GM03348 (cell line): ENCODE data around the gene OSBPL10.
A peak's percentile ranks its signal among the peaks of the same experiment; 100 is the strongest.

ENCODE experiments used
- DNase-seq: peaks from one replicate; pipeline ENCODE4 v3.0.0; 2012; ENCODE audit warnings: low spot score

Gene OSBPL10

DNA sequence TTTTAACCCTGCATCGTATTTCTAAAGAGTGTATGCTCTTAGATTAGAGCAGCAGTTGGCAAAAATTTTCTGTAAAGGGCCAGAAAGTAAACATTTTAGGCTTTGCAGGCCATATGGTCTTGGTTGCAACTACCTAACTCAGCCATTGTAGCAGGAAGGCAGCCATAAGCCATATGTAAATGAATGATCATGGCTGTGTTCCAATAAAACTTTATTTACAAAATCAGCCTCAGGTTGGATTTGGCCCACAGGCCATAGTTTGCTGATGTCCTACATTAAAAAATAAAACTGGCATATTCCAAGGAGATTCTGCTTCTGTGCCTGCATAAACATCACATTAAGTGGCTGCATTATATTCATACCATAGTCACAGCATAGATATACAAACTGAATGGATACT, 313.5 kb downstream of the OSBPL10 start:
- DNase-seq: no peak

DNA sequence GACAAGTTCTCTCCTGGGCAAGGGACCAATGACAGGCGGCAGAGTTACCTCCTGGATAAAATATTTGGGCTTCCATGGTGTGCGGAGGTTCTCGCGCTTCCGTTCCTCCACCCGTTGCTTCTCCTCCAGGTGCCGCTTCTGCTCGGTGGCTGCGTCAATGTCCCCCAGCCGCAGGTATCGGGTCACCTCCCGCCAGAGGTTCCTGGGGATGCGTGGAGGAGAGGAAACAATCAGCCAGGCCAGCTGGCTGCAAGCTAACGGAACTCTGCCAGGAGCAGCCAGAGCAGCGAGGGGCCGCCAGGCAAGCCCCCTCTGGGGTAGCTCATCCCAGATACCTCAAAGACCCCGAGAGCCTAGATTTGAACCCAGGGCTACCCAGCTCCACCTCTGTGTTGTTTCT, 317.0 kb downstream of the OSBPL10 start:
- no peak for DNase-seq

DNA sequence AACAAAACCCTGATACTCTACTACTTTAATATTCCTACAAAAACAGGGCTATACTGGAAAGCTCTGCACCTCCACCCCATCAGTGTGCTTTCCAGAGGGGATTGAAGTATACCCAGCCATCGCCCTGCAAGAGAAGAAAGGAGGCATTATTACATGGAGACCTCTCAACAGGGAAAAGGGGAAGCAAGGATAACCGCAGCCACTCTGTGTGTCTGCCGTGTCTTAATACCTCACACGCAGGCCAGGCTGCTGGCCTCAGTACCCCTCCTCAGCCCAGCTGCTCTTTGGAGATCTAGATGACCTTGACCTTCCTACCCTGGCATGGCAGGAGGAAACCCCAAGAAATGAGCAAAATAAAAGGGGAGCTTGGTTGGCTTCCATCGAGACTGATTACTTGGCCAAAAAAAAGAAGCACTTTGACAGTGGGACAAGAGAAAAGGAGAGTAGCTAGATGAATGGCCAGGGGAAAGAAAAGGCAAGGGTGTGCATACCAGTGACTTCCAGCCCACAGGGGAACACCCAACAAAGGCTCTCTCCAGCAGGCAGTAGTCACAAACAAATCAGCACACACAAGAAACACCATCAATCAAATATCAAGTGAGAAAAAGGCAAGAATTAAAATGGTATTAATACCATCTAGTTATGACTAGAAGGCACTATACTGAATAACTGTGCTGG, 318.9 kb downstream of the OSBPL10 start:
- no peak for DNase-seq

DNA sequence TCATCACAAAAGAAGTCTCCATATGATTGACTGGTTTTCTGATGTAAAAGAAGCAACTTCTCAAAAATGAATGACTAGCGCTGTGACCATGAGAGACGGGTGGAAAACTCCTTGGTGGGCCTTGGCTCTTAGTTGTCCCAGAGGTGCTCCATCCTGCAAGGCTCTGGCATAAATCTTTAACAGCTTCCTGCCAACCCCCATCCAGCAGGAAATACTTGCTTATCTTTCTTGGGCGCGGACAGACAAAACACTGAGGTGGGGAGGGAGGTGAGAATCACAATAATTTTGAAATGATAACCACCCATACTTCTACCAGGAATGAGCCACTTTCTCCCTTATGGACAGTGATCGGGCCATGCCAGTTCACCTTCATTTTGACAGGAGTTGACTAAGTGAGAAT, 319.8 kb downstream of the OSBPL10 start:
- DNase-seq: no peak

DNA sequence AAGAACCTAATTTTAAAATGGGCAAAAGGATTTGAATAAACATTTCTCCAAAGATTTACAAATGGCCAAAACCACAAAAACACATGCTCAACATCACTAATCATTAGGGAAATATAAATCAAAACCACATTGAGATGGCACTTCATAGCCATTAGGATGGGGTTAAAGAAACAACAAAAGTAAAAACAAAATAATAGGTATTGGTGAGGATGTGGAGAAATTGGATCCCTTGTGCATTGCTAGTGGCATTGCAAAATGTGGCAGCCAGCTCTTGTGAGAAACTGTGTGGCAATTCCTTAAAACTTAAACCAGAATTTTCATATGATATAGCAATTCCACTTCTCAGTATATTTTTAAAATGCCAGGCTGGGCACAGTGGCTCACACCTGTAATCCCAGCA, 321.8 kb downstream of the OSBPL10 start:
- no peak for DNase-seq

DNA sequence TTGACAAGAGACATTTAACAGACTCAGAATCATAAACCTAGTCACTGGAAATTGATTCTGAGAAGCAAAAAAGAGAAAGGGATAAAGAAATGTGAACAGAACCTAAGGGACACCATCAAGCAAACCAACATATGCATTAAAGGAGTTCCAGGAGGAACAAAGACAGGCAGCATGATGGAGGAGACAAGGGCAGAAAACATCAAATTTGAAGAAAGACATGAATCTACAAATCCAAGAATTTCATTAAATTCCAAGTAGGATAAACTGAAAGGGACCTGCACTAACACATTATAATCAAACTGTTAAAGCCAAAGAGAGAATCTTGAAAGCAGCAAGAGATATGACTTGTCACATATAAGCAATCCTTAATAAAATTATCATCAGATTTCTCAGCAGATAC, 326.1 kb downstream of the OSBPL10 start:
- no peak for DNase-seq

DNA sequence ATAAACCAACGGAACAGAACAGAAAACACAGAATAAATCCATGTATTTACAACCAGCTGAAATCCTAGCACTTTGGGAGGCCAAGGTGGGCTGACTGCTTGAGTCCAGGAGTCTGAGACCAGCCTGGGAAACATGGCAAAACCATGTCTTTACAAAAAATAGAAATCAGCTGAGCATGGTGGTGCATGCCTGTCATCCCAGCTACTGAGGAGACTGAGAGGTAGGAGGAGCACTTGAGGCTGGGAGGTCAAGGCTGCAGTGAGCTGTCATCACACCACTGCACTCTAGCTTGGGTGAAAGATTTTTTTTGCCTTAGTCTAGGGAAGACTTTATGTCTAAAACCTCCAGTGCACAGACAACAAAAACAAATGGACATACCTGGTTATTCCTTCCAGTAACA, 327.6 kb downstream of the OSBPL10 start:
- DNase-seq: no peak

DNA sequence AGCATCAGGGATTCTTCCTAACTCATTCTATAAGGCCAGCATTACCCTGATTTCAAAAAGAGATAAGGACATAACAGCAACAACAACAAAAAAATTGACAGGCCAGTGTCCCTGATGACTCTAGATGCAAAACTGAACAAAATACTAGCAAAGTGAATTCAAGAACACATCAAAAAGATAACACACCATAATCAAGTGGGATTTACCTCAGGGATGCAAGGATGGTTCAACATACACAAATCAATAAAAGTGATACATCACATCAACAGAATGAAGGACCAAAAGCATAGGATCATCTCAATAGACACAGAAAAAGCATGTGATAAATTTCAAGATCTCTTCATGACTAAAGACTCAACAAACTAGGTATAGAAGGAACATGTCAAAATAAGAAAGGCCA, 328.8 kb downstream of the OSBPL10 start:
- DNase-seq: no peak

DNA sequence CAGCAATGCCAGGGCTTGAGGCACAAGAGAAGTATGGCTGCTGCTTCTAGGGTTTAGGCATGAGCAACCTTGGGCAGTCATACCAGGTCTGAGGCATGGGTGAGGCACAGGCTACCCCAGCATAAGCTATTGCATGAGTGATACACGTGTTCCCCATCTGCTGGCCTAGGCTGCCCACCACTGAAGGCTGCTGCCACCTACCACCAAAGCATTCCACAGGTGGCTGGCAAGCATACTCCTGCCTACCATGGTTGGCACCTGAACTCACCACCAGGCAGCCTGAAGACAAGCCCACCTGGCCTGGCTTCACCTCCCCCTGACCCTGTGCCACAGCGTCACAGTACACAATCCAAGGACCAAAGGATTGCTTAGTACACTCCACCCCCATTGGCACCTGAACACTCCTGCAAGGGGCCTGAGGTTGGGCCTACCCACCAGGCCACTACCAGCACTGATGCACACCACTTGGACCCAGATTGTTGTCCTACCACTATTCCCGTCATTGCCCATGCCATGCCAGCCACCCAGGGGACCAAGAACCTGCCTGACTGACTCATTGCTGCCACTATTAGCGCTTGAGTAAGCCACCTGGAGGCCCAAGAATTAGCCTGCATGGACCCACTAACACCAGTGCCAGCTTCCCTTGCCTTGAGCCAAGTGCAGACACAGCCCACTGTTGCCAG, 332.6 kb downstream of the OSBPL10 start:
- no peak for DNase-seq

DNA sequence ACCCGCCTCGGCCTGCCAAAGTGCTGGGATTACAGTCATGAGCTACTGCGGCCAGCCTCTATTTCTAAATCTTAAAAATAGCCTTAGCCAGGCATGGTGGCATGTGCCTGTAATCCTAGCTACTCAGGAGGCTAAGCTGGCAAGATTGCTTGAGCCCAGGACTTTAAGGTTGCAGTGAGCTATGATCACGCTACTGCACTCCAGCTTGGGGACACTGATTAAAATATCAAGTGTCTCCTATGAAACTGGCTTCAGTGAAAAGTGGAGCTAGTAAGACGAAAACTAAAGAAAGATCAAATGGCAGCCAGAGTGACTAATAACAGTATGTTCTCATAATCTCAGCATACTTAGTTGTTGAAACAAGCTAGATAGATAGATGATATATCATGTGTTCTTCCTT, 335.8 kb downstream of the OSBPL10 start:
- no peak for DNase-seq

DNA sequence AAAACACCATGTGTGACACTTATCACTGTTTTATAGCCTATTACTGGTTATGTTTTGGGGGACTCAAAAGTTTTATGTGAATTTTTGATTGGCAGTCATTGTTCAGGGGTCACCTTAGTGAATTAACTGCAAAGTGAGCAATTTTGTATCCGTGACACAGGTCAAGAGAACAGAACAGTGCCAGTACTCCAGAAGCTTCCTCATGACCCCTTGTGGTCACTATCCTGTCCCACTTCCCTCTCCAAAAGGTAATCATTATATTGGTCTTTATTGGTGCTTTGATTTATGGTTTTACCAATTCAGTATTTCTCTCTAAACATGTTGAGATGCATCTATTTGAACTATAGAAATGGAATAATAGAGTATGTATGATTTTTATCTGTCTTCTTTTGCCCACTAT, 341.2 kb downstream of the OSBPL10 start:
- no peak for DNase-seq

DNA sequence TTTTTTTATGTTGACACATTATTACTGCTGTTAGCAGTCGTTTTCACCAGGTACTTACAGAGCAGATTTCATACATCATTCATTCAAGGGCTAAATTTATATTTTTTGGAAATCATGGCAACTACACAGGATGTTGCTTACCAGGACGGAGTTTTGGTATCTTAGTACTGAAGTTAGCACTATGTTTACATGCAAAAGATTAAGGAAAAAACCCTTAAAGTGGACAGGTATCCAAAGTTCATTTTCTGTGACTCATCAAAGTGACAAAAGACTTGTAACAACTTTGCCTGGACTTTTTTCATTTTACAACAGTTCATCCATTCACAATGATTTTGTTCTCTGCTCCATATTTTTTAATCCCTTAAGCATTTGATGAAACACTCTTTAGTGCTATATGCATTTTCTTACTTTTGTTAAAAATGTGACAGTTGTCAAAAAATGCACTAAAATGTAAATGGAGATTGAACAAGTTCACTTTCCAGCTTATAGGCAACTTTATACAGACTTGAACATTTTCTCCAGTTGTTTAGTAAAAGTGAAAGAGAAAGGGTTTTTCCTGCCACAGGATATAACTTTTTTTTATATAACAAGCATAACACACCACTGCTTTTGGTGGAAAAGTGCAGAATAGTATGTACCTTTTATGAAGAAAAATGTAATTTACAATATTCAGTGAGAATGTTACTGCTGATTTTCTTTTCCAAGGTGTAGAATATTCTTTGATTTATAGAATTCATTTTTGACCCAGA, 344.2 kb downstream of the OSBPL10 start:
- DNase-seq: no peak

DNA sequence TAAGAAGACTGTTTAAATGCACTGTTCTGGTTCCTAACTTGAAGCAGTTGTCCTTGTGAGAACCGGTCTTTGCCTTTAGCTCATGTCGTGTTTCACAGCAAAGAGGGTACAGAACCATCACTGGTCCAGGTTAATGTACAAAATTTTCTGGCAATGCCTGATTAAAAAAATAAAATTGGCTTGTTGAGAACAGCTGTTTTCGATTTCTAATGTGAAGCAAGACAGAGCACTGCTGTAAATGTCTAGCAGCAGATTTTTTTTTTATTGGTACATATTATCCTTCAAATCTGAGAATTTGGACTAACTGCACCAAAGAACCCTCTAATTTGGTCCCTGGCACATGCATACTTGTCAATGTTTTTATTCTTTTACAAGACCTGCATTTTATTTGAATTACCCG, 345.0 kb downstream of the OSBPL10 start:
- peak; percentile 7 for DNase-seq

DNA sequence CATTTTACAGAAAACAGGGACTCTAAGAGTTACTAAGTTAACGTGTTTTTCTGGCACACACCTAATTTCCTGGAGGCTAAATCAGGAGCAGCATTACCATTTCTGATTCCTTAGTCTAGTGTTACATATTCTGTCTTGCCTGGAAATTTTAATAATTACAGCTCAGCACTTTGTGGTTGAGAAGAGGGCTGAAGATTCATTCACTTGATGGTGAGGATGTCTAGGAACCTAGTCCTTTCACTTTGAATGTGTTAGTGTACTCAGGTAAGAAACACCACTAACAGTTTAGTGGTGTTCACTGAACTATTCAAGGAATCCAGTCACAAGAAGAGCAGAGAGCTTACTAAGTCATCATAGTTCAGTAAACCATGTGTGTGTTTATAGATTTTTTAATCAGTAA, 345.5 kb downstream of the OSBPL10 start:
- DNase-seq: no peak

DNA sequence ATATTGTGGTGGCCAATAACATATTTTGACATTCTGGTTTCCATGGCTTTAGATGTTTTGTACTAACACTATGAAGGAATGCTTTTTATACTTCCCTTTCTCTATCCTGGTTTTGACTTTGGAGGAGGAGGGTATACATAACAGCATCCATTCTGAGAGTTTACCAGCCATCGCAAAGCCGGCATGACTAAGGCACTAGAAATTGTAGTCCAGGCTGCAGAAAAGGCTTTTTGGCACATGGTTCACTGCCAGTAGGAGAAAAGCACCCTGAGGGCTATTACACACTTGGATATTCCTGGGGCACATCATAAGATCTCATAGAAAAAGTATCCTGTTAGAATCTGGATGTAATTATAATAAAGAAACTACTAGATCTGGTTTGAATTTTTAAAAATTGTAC, 346.6 kb downstream of the OSBPL10 start:
- DNase-seq: peak; percentile 49

DNA sequence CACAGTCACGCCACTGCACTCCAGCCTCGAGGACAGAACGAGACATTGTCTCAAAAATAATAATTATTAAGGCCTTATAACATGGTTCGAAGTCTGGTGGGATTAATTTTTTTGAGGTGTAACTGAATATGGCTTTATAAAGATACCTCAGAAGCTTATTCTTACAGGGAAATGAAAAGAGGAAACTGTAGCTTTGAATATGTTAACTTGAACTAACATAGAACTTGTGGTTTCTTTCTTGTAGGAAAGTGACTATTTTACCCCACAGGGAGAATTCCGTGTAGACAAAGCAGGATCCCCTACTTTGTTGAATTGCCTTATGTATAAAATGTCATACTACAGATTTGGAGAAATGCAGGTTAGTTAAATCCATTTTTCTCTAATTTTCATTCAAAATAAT, 352.0 kb downstream of the OSBPL10 start:
- no peak for DNase-seq

DNA sequence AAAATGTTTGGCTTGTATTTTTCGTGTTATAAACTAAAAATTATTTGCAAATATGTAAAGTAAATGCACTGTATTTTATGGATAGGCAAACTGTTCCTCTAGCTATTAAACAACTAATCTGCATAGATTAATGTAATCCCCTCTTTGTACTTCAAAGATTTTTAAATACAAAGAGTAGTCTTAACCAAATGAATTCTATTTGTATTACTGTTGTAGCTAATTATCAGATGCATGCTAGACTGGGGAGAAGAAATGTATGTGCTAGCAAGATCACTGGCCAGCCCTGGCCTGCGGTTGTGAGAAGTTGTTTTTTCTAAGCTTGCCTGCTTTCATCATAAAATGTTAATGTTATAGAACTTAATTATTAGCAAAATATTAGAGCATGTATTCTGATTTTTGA, 355.7 kb downstream of the OSBPL10 start:
- no peak for DNase-seq

DNA sequence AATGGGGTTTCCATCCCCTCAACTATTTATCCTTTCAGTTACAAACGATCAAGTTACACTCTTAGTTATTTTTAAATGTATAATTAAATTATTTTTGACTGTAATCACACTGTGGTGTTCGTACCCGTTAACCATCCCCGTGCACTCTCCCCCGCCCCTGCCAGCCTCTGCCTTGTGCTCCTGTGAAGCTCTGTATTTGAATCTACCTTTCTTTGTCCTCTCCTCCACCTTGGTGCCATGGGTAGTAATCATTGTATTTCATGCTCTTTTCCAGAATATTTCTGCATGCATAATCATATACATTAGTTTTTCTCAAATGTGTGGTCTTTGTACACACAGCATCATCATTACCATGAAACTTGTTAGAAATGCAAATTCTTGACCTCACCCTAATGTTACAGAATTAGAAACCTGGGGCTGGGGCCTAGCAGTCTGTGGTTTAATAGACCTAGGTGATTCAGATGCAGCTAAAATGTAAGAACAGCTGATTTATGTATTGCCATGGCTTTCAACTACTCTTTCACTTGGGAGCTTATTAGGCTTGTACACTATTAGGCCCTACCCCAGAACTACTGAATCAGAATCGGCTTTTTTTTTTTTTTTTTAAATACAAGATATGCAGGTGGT, 356.9 kb downstream of the OSBPL10 start:
- no peak for DNase-seq

DNA sequence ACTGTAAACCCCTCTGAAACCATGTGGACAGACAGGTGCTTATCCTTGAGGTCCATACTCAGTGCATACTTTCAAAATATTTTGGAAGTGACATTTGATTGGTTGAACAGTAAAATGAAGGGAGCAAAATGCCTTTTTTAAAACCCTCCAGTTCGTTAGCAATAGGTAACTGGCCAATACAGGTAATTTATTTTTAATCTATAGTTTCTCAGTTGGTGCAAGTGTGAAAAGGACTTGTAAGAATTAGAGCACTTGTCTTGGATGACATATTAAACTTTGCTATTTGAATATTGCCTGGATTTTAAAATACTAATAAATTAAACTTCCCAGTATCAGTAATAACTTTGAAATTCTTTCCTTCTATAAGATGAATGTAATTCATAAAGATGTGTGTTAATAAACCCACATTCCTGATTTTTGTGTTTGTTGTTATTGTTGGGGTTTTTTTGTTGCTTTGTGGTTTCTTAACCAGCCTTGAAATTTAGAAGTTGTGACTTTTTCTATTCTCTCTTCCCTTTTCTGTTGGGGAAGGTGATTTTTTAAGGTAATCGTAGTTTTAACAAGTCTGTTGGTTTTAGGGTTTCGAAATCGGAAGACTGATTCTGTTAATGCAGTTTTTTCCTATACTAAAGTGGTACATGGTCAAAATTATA, 358.3 kb downstream of the OSBPL10 start:
- no peak for DNase-seq

DNA sequence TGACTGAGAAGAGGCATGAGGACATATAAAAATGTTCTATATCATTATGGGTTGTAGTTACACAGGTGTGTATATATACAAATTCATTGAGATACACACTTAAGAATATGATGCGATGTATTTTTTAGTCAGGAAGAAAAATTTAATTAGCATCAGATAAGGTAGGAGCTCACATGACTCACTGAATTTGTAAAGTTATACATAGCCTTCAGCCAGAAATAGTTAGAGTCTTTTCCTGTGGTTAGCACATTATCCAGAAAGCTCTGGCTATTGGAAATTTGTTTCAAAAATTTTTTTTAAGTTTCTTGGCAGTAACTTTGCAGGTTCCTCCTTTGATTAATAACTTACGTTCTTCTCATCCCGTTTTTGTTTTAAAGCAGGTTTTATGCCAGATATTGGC, 359.7 kb downstream of the OSBPL10 start:
- no peak for DNase-seq

DNA sequence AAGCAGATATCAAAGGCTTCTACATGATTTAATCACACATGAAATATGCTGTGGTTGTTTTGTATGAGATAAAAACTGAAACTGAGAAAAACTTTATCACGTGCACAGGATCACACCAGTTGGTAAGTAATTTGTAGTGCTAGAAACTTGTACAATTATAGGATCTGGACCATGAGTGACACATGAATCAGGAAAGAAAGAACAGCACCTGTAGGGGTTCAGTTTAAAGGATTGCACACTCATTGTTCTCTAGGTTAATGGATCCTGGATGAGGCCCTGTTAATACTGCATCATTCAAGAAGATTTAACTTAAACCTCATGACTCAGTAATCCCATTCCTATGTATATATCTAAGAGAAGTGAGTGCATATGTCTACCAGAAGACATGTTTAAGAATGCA, 360.4 kb downstream of the OSBPL10 start:
- DNase-seq: no peak

DNA sequence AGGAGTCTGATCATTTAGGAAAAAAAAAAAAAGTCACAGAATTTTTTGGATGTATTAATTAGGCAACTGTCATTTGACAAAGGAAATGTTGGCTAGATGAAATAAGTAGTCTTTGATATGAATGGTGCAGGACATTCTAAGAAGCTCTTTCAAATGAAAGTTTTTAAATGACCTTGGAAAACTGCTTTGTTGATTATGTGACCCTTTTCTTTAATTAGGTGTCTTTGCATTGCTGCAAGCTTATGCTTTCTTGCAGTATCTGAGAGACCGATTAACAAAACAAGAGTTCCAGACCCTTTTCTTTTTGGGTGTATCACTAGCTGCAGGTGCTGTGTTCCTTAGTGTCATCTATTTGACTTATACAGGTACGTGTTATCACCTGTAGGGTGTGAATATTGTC, 364.4 kb downstream of the OSBPL10 start:
- no peak for DNase-seq
